ENCODE data around the gene PLAC8. TPM values are rescaled to one million over a fixed set of nuclear protein-coding genes. Genes with fewer than 3 reads are reported as not detected.
A peak's percentile ranks its signal among the peaks of the same experiment; 100 is the strongest.
"Not testable (repeated sequence)": the region's sequence is repeated elsewhere in the genome, so short reads cannot be mapped to it uniquely, and the experiment has no call there.

Gene PLAC8
- total and polyA plus RNA-seq, 7 experiments from 2014 or later = 204 to 634 (median 327) TPM

DNA sequence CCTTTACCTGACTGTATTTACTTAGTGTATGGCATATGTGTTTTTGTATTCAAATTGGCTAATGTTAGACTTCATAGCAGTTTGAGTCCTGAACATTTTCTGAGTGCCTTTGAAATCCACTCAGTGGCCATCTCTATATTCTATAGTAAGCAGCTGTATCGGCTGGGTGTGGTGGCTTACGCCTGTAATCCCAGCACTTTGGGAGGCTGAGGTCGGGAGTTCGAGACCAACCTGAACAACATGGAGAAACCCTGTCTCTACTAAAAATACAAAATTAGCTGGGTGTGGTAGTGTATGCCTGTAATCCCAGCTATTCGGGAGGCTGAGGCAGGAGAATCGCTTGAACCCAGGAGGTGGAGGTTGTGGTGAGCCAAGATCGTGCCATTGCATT is 2.8 kb downstream of the PLAC8 start:
- not testable (repeated sequence) for H3K9me3 Mint-ChIP-seq; H3K36me3 ChIP-seq (ENCODE audit: control insufficient read depth in 2 of 3, insufficient read depth in 3 of 3, low read length in 3 of 3); H3K27me3 ChIP-seq (ENCODE audit: control insufficient read depth in 2 of 2, insufficient read depth in 2 of 2, low read length in 2 of 2); H3K9me3 ChIP-seq (ENCODE audit: control insufficient read depth in 2 of 3, low read length in 3 of 3); ATAC-seq; DNase-seq; H3K27me3 Mint-ChIP-seq
- ChIA-PET POLR2A (interaction anchor here (0.7 to 7.7 kb wide), 15 partner anchors 11 to 149 kb away, joined by 3 to 61 read pairs (median 5); partner anchors contain the start of gene COPS4), CTCF (interaction anchor here (0.6 to 5.2 kb wide), 9 partner anchors 9 to 140 kb away, joined by 3 to 48 read pairs (median 4); no protein-coding TSS in a partner anchor)
- peak overlapping the region; percentile 82 for H3K4me3 ChIP-seq (ENCODE audit: low read length)
- intact Hi-C loops (cut with micrococcal nuclease) = loop anchor here (1.0 to 10.0 kb wide), 11 partner anchors 15 to 1639 kb away; partner anchors contain the start of genes HELQ (in 2 of the 2), MRPS18C (in 2 of the 2), COPS4 (in 1 of the 2) and COQ2 (in 1 of the 2)
- Mint-ChIP-seq H3K4me1 (peaks cover 25 to 60% (median 45%) of the 10 kb centered on the region in 7 donors), H3K27ac (peak overlapping the region; percentile 89 to 99 (median 98)), H3K36me3 (peaks cover 5 to 43% (median 21%) of the 10 kb centered on the region in 5 donors), H3K4me3 (peak overlapping the region; percentile 92 to 99 (median 98))
- H3K4me1 ChIP-seq (ENCODE audit: control insufficient read depth in 2 of 2, insufficient read depth in 2 of 2, low read length in 2 of 2) = peaks cover 29 to 33% of the 10 kb centered on the region in 2 donors
- H3K27ac ChIP-seq (ENCODE audit: low read depth, low read length) = peak overlapping the region; percentile 88

DNA sequence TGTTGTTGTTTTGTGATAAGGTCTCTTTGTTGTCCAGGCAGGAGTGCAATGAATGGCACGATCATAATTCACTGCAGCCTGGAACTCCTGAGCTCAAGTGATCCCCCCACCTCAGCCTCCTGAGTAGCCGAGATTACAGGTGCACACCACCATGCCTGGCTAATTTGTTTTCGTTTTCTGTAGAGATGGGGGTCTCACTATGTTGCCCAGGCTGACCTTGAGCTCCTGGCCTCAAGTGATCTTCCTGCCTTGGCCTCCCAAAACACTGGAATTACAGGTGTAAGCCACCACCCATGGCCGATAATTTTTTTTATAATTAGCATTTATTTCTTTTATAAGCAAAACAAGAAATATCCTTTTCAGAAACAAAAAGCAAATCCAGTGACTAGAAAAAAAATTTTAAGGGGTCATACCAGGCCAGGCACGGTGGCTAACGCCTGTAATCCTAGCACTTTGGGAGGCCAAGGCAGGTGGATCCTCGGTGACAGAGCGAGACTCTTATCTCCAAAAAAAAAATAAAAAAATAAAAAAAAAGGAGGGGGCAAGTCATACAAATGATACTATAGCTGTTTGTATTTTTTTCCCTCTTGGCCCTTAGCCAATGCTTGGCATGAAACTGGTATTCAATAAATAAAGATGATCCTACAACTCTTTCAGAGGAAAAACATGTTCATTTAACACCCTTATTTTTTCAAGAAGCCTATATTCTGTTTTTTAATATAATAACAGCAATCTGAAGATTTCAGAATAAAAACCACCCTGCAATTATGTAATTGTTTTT is 3.4 kb downstream of the PLAC8 start:
- ATAC-seq = no peak
- Mint-ChIP-seq H3K27me3 (no peaks in the 10 kb centered on the region), H3K4me3 (peak overlapping the region; percentile 95 to 99 (median 98)), H3K27ac (peak overlapping the region; percentile 92 to 99 (median 98)), H3K9me3 (no peaks in the 10 kb centered on the region), H3K4me1 (peaks cover 25 to 63% (median 46%) of the 10 kb centered on the region in 7 donors), H3K36me3 (peaks cover 5 to 49% (median 21%) of the 10 kb centered on the region in 5 donors)
- ChIA-PET CTCF (interaction anchor here (0.6 to 5.2 kb wide), 19 partner anchors 8 to 149 kb away, joined by 3 to 48 read pairs (median 4); no protein-coding TSS in a partner anchor), POLR2A (interaction anchor here (0.7 to 7.7 kb wide), 23 partner anchors 13 to 344 kb away, joined by 3 to 61 read pairs (median 5); partner anchors contain the start of genes COPS4, HELQ and MRPS18C)
- Histone ChIP-seq H3K27ac (ENCODE audit: low read depth, low read length) (peak overlapping the region; percentile 88), H3K27me3 (ENCODE audit: control insufficient read depth in 2 of 2, insufficient read depth in 2 of 2, low read length in 2 of 2) (no peaks in the 10 kb centered on the region), H3K36me3 (ENCODE audit: control insufficient read depth in 2 of 3, insufficient read depth in 3 of 3, low read length in 3 of 3) (peaks cover 0 to 7% (median 0%) of the 10 kb centered on the region in 3 experiments), H3K4me3 (ENCODE audit: low read length) (peak overlapping the region; percentile 82), H3K4me1 (ENCODE audit: control insufficient read depth in 2 of 2, insufficient read depth in 2 of 2, low read length in 2 of 2) (peaks cover 31 to 37% of the 10 kb centered on the region in 2 donors), H3K9me3 (ENCODE audit: control insufficient read depth in 2 of 3, low read length in 3 of 3) (no peaks in the 10 kb centered on the region)
- DNase-seq = peak in 2 of 9 donors; percentile 14 to 17
- intact Hi-C loops (cut with micrococcal nuclease) = loop anchor here (1.0 to 10.0 kb wide), 21 partner anchors 11 to 1639 kb away; partner anchors contain the start of genes HELQ (in 2 of the 2), MRPS18C (in 2 of the 2), COPS4 (in 1 of the 2) and RASGEF1B (in 1 of the 2)

DNA sequence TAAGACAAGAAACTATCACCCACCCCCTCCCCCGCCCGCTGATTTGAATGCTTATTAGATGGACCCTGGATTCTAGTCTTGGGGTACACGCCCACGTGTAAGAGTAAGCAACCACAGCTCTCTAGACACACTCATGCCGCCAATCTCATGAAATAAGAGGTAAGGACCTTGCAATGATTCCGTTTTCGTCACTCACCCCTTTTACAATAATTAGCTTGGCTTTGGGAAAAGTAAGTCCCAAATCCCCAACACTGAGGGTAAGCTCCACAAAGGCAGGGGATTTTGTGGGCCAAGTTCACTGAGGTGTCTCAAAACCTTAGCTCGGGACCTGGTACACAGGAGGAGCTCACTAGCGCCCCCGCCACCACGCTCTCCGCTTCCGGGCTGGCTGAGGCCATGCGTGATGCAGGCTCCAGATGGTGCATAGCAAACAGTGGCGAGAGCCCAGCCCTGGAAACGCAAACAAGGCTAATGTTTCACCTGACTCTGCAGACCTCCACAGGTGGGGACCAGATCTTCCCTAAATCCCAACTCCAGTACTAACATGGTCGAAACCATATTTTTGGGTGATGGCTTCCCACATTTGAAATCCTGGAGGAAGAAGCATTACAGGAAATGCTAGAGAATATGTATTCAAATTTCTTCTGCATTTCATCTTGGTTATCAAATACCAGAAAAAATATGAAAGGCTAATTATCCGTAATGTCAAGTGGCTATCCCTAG is 4.1 kb downstream of the PLAC8 start:
- Mint-ChIP-seq H3K4me3 (peak overlapping the region; percentile 94 to 99 (median 98)), H3K36me3 (peaks cover 7 to 55% (median 24%) of the 10 kb centered on the region in 5 donors), H3K4me1 (peaks cover 26 to 60% (median 45%) of the 10 kb centered on the region in 7 donors), H3K27ac (peak overlapping the region; percentile 92 to 99 (median 98)), H3K27me3 (no peaks in the 10 kb centered on the region), H3K9me3 (peaks cover 0 to 1% (median 0%) of the 10 kb centered on the region in 11 donors)
- H3K36me3 ChIP-seq (ENCODE audit: control insufficient read depth in 2 of 3, insufficient read depth in 3 of 3, low read length in 3 of 3) = peaks cover 2 to 12% (median 3%) of the 10 kb centered on the region in 3 experiments
- no peaks in the 10 kb centered on the region for H3K27me3 ChIP-seq (ENCODE audit: control insufficient read depth in 2 of 2, insufficient read depth in 2 of 2, low read length in 2 of 2)
- ChIA-PET POLR2A (interaction anchor here (0.7 to 7.7 kb wide), 24 partner anchors 8 to 345 kb away, joined by 3 to 61 read pairs (median 5); partner anchors contain the start of genes COPS4, HELQ and MRPS18C), CTCF (interaction anchor here (0.6 to 5.2 kb wide), 23 partner anchors 9 to 172 kb away, joined by 3 to 48 read pairs (median 4); no protein-coding TSS in a partner anchor)
- peaks cover 24 to 35% of the 10 kb centered on the region in 2 donors for H3K4me1 ChIP-seq (ENCODE audit: control insufficient read depth in 2 of 2, insufficient read depth in 2 of 2, low read length in 2 of 2)
- peak overlapping the region; percentile 88 for H3K27ac ChIP-seq (ENCODE audit: low read depth, low read length)
- intact Hi-C loops (cut with micrococcal nuclease) = loop anchor here (1.0 to 10.0 kb wide), 21 partner anchors 10 to 1638 kb away; partner anchors contain the start of genes HELQ (in 2 of the 2), MRPS18C (in 2 of the 2), COPS4 (in 1 of the 2) and RASGEF1B (in 1 of the 2)
- H3K9me3 ChIP-seq (ENCODE audit: control insufficient read depth in 2 of 3, low read length in 3 of 3) = no peaks in the 10 kb centered on the region
- DNase-seq = peak; percentile 81 to 89 (median 87)
- peak overlapping the region; percentile 82 for H3K4me3 ChIP-seq (ENCODE audit: low read length)
- ATAC-seq = peak; percentile 88

DNA sequence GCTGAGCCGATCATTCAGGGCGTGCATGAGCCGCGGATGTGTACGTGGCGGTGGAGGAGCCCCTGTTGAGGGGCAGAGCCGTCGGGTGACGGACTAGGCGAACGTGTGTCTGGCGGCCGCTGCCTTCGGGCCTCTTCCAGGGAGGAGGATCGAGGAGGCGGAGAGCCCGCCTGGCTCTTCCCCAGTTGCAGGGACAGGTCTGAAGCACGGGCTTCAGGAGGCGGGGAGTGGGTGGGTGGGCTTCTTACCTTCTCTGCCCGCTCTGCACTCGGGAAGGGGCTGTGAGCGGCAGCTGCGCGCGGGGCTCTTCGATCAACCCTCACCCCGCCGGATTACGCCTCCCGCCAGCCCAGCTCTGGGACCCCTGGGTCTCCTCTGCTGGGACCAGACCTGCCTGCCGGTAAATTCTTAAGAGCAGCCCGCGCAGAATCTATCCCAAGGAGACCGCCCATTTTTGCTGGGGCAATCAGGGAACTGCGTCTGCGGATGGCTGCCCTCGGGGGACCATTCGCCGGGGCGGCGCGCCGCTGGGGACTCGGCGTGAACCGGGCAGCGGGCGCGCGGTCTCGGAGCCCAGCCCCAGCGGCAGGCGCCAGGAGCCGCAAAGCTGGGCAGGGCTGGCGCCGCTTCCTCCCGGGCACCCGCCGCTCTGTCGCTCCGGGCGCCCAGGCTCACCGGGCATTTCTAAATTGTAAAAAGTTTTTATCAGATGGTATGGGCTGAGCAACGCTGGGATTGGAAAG is 4.9 kb downstream of the PLAC8 start:
- peak overlapping the region; percentile 92 to 99 (median 98) for H3K27ac Mint-ChIP-seq
- Histone ChIP-seq H3K36me3 (ENCODE audit: control insufficient read depth in 2 of 3, insufficient read depth in 3 of 3, low read length in 3 of 3) (peaks cover 10 to 19% (median 10%) of the 10 kb centered on the region in 3 experiments), H3K27me3 (ENCODE audit: control insufficient read depth in 2 of 2, insufficient read depth in 2 of 2, low read length in 2 of 2) (no peaks in the 10 kb centered on the region), H3K27ac (ENCODE audit: low read depth, low read length) (peak overlapping the region; percentile 88), H3K9me3 (ENCODE audit: control insufficient read depth in 2 of 3, low read length in 3 of 3) (no peaks in the 10 kb centered on the region), H3K4me3 (ENCODE audit: low read length) (peak overlapping the region; percentile 82), H3K4me1 (ENCODE audit: control insufficient read depth in 2 of 2, insufficient read depth in 2 of 2, low read length in 2 of 2) (peaks cover 23 to 28% of the 10 kb centered on the region in 2 donors)
- no peaks in the 10 kb centered on the region for H3K27me3 Mint-ChIP-seq
- ChIA-PET CTCF (interaction anchor here (0.6 to 5.2 kb wide), 27 partner anchors 9 to 173 kb away, joined by 3 to 48 read pairs (median 4); no protein-coding TSS in a partner anchor), POLR2A (interaction anchor here (0.6 to 7.7 kb wide), 19 partner anchors 9 to 221 kb away, joined by 3 to 61 read pairs (median 5); partner anchors contain the start of gene COPS4)
- peaks cover 15 to 62% (median 31%) of the 10 kb centered on the region in 5 donors for H3K36me3 Mint-ChIP-seq
- H3K4me1 Mint-ChIP-seq = peaks cover 26 to 60% (median 45%) of the 10 kb centered on the region in 7 donors
- DNase-seq = peak in 6 of 9 donors; percentile 30 to 62 (median 37)
- H3K9me3 Mint-ChIP-seq = peaks cover 0 to 5% (median 0%) of the 10 kb centered on the region in 11 donors
- intact Hi-C loops (cut with micrococcal nuclease) = loop anchor here (1.0 to 10.0 kb wide), 22 partner anchors 9 to 1637 kb away; partner anchors contain the start of genes HELQ (in 2 of the 2), MRPS18C (in 2 of the 2), COPS4 (in 1 of the 2) and RASGEF1B (in 1 of the 2)
- peak overlapping the region; percentile 94 to 99 (median 98) for H3K4me3 Mint-ChIP-seq
- peak; percentile 45 for ATAC-seq

DNA sequence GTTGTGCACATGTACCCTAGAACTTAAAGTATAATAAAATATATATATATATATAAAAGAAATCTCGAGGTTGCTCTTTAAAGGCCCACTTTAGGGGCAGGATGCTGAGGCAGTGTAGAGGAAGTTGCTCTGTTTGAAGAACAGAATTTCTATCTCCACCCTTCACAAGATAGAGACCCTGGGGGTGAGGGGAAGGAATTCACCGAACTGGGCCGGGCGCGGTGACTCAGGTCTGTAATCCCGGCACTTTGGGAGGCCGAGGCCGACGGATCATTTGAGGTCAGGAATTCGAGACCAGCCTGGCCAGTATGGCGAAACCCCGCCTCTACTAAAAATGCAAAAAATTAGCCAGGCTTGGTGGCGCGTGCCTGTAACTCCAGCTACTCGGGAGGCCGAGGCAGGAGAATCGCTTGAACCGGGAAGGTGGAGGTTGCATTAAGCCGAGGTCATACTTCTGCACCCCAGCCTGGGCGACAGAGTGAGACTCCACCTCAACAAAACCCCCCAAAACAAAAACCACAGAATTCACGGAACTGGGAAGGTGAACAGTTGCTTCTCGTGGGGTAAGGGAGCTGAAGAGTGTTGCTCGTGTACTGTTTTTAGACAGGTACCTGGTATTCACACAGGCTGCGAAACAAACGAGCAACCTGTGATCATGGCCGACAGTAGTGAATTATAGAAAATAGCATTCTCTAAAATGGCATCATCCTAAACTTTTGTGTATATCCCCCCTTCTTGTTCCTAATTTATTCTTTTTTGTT is 6.2 kb downstream of the PLAC8 start:
- H3K36me3 Mint-ChIP-seq = peaks cover 13 to 67% (median 35%) of the 10 kb centered on the region in 5 donors
- H3K4me1 Mint-ChIP-seq = peaks cover 30 to 69% (median 47%) of the 10 kb centered on the region in 7 donors
- POLR2A ChIA-PET = interaction anchor here (0.6 to 7.7 kb wide), 6 partner anchors 12 to 145 kb away, joined by 3 to 61 read pairs (median 46); no protein-coding TSS in a partner anchor

More for the DNA sequence above, 6.2 kb downstream of the PLAC8 start:
- Mint-ChIP-seq H3K27ac (peak overlapping the region; percentile 89 to 99 (median 98)), H3K9me3 (peaks cover 0 to 5% (median 0%) of the 10 kb centered on the region in 11 donors), H3K4me3 (peak overlapping the region; percentile 91 to 99 (median 96)), H3K27me3 (no peaks in the 10 kb centered on the region)
- H3K4me1 ChIP-seq (ENCODE audit: control insufficient read depth in 2 of 2, insufficient read depth in 2 of 2, low read length in 2 of 2) = peaks cover 22 to 28% of the 10 kb centered on the region in 2 donors
- no peaks in the 10 kb centered on the region for H3K9me3 ChIP-seq (ENCODE audit: control insufficient read depth in 2 of 3, low read length in 3 of 3)
- DNase-seq = peak in 7 of 9 donors; percentile 33 to 66 (median 55)
- CTCF ChIA-PET = interaction anchor here (0.7 to 2.1 kb wide), 7 partner anchors 27 to 154 kb away, joined by 3 to 9 read pairs (median 5); no protein-coding TSS in a partner anchor
- no peaks in the 10 kb centered on the region for H3K27me3 ChIP-seq (ENCODE audit: control insufficient read depth in 2 of 2, insufficient read depth in 2 of 2, low read length in 2 of 2)
- H3K4me3 ChIP-seq (ENCODE audit: low read length) = peak overlapping the region; percentile 82
- intact Hi-C loops (cut with micrococcal nuclease) = loop anchor here in 1 of 2 donors (2.0 kb wide), 1 partner anchor 13 kb away; no protein-coding TSS in a partner anchor
- ATAC-seq = peak; percentile 17
- peak overlapping the region; percentile 88 for H3K27ac ChIP-seq (ENCODE audit: low read depth, low read length)
- H3K36me3 ChIP-seq (ENCODE audit: control insufficient read depth in 2 of 3, insufficient read depth in 3 of 3, low read length in 3 of 3) = peaks cover 14 to 32% (median 16%) of the 10 kb centered on the region in 3 experiments
